Activated CD4-positive, alpha-beta T cell treated with anti-CD3 and anti-CD28 coated beads, Interleukin-2, amount 50 U/mL, for 24 hours (primary cell): ENCODE data around the gene RELN.
"Not testable (repeated sequence)": the region's sequence is repeated elsewhere in the genome, so short reads cannot be mapped to it uniquely, and the experiment has no call there.

ENCODE experiments used
- DNase-seq, 2 donors: peaks; one replicate each; pipeline ENCODE4 v3.0.0-alpha.2; 2020; ENCODE audit warnings: low read depth in 1 of 2, low spot score in 1 of 2

RELN gene

GRCh38 chr7:103989200-103989784, at the start of gene RELN:
Gene RELN, minus strand, starts transcription at chr7:103989658. Its CDS starts 302 bp downstream, at chr7:103989356.
- no peak for DNase-seq

DNA sequence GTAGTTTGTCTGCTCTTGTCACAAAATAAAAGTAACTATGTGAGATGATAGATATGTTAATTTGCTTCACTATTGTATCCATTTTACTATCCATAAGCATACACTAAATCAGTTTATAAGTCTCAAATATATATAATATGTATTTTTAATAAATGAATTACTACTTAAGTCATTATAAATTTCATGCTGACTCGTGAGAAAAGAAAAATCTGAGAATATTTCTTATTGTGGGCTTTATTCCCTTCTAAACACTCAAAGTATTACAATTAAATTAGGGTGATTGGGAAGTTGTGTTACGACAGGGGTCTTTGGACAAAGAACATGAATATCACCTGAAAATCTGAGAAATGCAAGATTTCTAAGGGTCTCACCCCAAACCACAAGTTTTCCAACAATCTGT, 48.7 kb upstream of the RELN start:
- no peak for DNase-seq

DNA sequence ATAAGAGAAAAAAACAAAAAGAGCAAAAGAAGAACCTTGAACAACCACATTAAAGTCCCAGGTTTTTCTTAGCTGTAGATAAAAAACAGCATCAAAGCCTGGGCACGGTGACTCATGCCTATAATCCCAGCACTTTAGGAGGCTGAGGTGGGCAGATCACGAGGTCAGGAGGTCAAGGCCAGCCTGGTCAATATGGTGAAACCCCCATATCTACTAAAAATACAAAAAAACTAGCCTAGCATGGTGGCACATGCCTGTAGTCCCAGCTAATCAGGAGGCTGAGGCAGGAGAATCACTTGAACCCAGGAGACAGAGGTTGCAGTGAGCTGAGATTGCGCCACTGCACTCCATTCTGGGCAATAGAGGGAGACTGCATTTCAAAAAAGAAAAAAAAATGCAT, 47.4 kb upstream of the RELN start:
- DNase-seq = not testable (repeated sequence)

- DNase-seq = no peak
Observed at GRCh38 chr7:104035351-104035750, 45.9 kb upstream of the RELN start.

DNA sequence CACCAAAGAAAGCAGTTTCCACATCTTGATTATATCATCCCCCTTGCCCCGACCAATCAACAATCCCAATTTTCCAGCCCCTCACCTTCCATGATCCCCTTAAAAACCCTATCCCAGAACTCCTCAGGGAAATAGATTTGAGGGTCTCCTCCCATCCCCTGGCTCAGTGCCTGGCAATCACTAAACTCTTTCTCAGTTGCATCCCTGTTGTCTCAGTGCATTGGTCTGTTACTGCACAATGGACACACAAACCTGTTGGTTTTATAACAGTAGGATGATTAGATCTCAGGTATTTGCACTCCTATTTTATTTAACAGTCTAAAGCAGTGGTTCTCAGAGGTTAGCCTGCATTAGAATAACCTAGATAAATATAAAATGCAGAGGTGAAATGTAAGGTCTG, 45.2 kb upstream of the RELN start:
- no peak for DNase-seq

DNA sequence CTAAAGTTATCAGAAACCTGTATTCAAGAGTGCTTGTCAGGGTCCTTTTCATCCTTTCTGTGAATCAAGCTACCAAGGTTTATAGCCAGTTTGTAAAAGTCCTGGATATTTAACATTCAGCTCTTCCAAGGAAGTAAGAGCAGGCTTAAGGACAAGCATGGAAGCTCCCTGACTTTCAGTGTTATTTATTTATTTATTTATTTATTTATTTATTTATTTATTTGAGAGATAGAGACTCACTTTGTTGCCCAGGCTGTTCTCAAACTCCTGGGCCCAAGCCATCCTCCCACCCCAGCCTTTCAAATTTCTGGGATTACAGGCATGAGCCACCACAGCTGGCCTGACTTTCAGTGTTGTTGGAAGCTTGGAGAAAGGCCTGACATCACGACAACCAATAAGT, 44.4 kb upstream of the RELN start:
- no peak for DNase-seq

DNA sequence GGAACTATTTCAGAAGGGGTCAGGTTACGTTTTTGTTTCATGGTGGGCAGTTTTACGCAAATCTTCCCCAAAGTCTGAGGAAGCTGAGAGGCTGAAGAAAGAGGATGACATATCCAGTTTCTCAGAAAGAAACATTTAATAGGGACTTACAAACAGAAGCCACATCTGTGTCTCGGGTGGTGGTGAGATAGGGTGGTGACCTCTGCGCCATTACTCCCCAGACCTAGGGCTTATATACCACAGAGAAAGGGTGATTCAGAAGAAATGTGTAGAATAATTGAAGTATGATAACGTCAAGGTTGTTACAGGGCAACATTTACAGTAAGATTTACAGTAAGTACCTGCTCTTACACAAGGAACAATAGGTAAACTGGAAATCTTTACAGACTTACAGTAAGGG, 43.0 kb upstream of the RELN start:
- no peak for DNase-seq

- no peak for DNase-seq
Observed at GRCh38 chr7:104029765-104030164, 40.3 kb upstream of the RELN start.

GRCh38 chr7:104024632-104025031, 35.2 kb upstream of the RELN start:
- DNase-seq = no peak

DNA sequence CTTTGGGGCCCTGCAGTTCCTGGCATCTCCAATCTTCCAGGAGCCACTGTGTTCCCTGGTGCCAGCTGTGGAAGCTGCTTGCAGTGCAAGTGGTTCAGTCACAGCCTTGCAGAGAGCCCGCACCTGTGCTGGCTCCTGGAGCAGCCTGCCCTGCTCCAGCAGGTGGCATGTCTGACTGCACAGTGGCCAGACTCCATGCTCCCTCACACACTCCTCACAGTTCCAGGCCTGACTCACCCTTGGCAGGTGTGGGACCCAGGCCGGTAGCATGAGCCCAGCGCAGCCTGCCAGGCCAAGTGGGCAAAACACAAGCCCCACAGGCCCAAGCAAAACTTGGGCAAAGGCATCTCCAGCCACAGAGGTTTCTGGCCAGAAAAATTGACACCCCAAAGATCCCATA, 33.6 kb upstream of the RELN start:
- DNase-seq = no peak

DNA sequence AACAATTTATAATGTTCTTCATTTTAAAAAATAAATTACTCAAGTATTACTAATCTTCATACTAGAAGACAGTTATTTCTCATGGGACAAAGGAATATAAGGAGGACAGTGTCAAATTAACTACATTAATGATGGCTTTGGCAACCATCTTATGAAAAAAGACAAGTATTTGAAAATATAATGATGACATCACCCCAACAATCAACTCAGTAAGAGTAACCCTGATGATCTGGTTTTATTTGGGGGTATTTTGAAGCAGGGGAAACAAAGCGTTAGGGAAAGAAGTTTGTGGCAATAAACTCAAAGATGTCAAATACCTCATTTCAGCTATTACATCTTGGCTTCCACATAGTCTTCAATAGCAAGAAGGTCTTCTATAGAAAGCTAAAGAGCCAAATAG, 29.0 kb upstream of the RELN start:
- no peak for DNase-seq

GRCh38 chr7:104017001-104017400, 27.5 kb upstream of the RELN start:
- DNase-seq = no peak

DNA sequence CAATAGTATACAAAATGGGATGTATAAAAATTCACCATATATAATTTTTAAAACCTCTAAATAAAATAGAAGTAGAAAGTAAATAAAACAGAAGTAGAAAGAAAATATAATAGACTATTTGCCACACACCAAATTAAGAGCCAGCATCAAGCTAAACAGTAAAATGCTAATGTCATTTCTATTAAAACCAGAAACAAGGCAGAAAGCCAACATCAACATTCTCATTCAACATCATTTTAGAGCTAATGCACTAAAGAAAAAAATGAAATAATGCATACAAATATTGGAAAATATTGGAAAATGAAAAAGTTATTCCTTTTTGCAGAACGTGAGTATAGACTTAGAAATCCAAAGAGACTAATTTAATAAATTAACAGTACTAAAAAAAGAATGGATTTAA, 23.4 kb upstream of the RELN start:
- DNase-seq = no peak

DNA sequence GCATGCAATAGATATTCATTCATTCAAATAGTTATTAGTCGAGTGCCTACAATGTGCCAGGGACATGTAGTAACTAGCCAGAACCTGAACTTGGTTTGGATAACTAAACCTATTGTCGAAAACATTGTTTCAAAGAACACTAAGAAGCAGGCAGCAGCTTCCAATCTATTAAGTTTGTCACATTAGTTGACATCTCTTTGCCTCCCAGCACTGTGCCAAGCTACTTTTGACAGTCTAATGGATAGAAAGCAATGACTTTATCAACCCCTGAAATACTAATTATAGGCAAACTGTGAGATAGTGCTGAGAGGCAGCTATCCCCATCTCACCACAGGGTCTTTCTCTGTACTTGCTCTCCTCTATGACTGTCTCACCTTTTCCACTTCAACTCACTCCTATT, 22.4 kb upstream of the RELN start:
- no peak for DNase-seq

GRCh38 chr7:104010052-104010909, 20.8 kb upstream of the RELN start:
- no peak for DNase-seq

GRCh38 chr7:104008107-104008506, 18.6 kb upstream of the RELN start:
- no peak for DNase-seq

DNA sequence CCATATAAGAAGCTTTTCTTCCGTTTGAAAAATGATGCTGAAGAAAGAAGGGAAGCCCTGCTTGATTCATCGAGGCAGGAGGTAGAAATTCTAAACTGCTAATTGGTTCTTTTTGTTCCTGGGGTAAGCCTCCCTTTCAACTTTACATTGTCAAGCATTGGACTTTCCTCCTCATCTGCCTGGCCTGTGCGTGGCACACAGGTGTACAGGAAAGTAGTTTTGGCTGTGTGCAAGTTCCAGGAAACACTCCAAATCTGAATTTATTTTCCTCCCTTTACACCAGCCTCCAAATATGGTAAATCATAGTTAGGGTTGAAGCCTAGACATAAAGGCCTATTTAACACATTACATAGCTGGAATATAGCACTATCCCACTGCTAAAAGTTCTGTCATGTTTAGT, 18.2 kb upstream of the RELN start:
- no peak for DNase-seq

DNA sequence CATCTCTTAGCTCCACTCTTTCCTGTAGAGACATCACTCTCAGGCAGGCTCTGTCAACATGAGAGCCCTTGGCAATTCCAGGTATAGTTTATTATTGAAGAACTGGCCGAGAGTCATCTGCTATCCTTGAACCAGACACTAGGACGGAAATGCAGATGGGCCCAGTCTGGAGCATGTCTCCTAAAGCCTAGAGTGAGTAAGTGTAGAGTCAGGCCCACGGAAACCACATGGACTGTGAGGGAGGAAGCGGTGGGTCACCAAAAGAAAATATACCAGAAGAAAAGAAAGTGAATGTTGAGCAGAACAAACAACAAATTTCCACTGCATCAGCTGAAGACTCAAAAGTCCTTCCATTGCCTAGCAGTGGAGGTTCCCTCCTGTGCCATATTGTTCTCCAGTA, 15.7 kb upstream of the RELN start:
- DNase-seq = no peak

GRCh38 chr7:103996639-103997038, 7.2 kb upstream of the RELN start:
- no peak for DNase-seq

DNA sequence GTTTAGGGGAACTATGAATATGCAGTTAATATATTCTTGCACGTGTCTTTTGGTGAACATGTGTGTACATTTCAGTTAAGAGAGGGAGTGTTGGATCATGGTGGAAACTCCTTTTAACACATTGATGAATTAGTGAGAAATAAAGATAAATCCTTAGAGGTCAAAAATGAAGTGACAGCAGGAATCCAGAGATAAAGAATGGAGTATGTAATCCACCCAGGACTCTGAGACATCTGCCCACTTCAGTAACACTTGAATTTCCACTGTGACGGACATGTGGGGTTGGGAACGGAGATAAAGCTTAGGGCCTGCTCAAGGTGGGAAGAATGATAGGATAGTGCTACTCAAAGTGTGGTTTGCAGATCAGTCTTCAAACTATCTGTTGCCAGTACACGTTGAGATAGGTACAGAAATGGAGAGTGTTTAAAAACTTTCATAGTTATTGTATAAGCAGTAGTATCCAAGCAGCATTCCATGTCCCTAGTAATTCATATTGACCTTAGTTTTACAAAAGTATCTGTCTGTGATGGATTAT, 6.6 kb upstream of the RELN start:
- DNase-seq = no peak

GRCh38 chr7:103995554-103995953, 6.1 kb upstream of the RELN start:
- DNase-seq = no peak

DNA sequence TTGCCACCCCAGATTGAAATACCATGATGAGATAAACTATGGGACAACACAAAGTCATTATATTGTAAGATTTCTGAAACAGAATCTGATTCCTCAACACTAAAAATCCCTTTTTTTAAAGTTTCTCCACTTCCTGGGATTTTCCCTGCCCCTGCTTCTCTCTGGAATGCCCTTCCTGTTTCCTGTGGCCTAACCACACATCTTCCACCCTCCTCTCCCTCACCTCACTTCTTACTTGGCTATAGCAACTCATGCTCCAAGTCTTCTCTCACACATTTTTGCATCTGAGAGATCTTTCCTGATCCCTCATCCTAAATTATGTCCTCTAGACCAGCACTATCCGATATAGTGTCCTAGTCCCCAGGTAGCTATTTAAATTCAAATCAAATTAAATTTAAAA, 4.1 kb upstream of the RELN start:
- DNase-seq = no peak

GRCh38 chr7:103991406-103991805, 1.9 kb upstream of the RELN start:
- DNase-seq = no peak
